ENCODE measurements around the gene SOX15.

The SOX15 gene

DNA sequence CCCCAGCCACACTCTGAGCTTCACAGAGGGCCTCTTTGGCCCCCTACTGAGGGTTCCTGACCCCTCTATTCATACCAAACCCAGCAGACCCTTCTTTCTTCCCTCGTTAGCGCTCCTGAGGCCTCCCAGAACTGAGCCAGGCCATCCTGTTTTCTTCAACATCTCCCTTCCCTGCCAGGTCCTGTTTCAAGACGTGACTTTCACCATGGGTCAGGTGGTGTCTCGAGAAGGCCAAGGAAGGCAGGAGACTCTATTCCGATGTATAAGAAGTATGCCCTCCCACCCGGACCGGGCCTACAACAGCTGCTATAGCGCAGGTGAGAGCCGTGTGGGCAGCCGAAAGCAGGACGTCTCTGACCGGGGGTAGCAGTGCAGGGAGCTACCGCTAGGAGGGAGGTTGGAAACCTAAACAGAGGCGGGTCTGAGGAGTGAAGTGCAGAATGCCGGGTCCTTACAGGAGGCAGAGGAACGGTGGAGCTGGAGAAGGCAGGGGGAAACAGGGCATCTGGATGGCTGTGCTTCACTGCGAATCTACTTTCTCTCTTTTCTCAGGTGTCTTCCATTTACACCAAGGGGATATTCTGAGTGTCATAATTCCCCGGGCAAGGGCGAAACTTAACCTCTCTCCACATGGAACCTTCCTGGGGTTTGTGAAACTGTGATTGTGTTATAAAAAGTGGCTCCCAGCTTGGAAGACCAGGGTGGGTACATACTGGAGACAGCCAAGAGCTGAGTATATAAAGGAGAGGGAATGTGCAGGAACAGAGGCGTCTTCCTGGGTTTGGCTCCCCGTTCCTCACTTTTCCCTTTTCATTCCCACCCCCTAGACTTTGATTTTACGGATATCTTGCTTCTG, 29.5 kb downstream of the SOX15 start (continued):
- TF ChIP-seq, protein P1, sequence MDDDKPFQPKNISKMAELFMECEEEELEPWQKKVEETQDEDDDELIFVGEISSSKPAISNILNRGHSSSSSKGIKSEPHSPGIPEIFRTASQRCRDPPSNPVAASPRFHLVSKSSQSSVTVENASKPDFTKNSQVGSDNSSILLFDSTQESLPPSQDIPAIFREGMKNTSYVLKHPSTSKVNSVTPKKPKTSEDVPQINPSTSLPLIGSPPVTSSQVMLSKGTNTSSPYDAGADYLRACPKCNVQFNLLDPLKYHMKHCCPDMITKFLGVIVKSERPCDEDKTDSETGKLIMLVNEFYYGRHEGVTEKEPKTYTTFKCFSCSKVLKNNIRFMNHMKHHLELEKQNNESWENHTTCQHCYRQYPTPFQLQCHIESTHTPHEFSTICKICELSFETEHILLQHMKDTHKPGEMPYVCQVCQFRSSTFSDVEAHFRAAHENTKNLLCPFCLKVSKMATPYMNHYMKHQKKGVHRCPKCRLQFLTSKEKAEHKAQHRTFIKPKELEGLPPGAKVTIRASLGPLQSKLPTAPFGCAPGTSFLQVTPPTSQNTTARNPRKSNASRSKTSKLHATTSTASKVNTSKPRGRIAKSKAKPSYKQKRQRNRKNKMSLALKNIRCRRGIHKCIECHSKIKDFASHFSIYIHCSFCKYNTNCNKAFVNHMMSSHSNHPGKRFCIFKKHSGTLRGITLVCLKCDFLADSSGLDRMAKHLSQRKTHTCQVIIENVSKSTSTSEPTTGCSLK (tag by site-specific recombination; IDR thresholded peaks at IDR 0.05): no peak
- no peak for TF ChIP-seq ZNF624 (tag by site-specific recombination; IDR thresholded peaks at IDR 0.05)
- TF ChIP-seq, protein P2, sequence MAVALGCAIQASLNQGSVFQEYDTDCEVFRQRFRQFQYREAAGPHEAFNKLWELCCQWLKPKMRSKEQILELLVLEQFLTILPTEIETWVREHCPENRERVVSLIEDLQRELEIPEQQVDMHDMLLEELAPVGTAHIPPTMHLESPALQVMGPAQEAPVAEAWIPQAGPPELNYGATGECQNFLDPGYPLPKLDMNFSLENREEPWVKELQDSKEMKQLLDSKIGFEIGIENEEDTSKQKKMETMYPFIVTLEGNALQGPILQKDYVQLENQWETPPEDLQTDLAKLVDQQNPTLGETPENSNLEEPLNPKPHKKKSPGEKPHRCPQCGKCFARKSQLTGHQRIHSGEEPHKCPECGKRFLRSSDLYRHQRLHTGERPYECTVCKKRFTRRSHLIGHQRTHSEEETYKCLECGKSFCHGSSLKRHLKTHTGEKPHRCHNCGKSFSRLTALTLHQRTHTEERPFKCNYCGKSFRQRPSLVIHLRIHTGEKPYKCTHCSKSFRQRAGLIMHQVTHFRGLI (tag by site-specific recombination; IDR thresholded peaks at IDR 0.05): no peak
- no peak for TF ChIP-seq ZNF596 (tag by site-specific recombination; IDR thresholded peaks at IDR 0.05)
- no peak for TF ChIP-seq ZFP69B (tag by site-specific recombination; IDR thresholded peaks at IDR 0.05)
- TF ChIP-seq ZNF558 (tag by site-specific recombination; IDR thresholded peaks at IDR 0.05): no peak
- no peak for TF ChIP-seq OVOL3 (tag by site-specific recombination; IDR thresholded peaks at IDR 0.05)
- TF ChIP-seq ZNF169 (tag by site-specific recombination; IDR thresholded peaks at IDR 0.05): no peak
- TF ChIP-seq GLI2 (tag by site-specific recombination; IDR thresholded peaks at IDR 0.05; ENCODE audit: borderline replicate concordance, low read depth): no peak
- TF ChIP-seq, protein P3, sequence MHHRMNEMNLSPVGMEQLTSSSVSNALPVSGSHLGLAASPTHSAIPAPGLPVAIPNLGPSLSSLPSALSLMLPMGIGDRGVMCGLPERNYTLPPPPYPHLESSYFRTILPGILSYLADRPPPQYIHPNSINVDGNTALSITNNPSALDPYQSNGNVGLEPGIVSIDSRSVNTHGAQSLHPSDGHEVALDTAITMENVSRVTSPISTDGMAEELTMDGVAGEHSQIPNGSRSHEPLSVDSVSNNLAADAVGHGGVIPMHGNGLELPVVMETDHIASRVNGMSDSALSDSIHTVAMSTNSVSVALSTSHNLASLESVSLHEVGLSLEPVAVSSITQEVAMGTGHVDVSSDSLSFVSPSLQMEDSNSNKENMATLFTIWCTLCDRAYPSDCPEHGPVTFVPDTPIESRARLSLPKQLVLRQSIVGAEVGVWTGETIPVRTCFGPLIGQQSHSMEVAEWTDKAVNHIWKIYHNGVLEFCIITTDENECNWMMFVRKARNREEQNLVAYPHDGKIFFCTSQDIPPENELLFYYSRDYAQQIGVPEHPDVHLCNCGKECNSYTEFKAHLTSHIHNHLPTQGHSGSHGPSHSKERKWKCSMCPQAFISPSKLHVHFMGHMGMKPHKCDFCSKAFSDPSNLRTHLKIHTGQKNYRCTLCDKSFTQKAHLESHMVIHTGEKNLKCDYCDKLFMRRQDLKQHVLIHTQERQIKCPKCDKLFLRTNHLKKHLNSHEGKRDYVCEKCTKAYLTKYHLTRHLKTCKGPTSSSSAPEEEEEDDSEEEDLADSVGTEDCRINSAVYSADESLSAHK (tag by site-specific recombination; IDR thresholded peaks at IDR 0.05): peak; percentile 39; the same call in 1 of the 2 replicates
- TF ChIP-seq, protein P4, sequence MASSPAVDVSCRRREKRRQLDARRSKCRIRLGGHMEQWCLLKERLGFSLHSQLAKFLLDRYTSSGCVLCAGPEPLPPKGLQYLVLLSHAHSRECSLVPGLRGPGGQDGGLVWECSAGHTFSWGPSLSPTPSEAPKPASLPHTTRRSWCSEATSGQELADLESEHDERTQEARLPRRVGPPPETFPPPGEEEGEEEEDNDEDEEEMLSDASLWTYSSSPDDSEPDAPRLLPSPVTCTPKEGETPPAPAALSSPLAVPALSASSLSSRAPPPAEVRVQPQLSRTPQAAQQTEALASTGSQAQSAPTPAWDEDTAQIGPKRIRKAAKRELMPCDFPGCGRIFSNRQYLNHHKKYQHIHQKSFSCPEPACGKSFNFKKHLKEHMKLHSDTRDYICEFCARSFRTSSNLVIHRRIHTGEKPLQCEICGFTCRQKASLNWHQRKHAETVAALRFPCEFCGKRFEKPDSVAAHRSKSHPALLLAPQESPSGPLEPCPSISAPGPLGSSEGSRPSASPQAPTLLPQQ (tag by site-specific recombination; IDR thresholded peaks at IDR 0.05): no peak
- TF ChIP-seq, protein P5, sequence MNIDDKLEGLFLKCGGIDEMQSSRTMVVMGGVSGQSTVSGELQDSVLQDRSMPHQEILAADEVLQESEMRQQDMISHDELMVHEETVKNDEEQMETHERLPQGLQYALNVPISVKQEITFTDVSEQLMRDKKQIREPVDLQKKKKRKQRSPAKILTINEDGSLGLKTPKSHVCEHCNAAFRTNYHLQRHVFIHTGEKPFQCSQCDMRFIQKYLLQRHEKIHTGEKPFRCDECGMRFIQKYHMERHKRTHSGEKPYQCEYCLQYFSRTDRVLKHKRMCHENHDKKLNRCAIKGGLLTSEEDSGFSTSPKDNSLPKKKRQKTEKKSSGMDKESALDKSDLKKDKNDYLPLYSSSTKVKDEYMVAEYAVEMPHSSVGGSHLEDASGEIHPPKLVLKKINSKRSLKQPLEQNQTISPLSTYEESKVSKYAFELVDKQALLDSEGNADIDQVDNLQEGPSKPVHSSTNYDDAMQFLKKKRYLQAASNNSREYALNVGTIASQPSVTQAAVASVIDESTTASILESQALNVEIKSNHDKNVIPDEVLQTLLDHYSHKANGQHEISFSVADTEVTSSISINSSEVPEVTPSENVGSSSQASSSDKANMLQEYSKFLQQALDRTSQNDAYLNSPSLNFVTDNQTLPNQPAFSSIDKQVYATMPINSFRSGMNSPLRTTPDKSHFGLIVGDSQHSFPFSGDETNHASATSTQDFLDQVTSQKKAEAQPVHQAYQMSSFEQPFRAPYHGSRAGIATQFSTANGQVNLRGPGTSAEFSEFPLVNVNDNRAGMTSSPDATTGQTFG (tag by site-specific recombination; IDR thresholded peaks at IDR 0.05; ENCODE audit: borderline replicate concordance): no peak
- TF ChIP-seq ZNF302 (tag by site-specific recombination; IDR thresholded peaks at IDR 0.05; ENCODE audit: low read depth): no peak
- TF ChIP-seq ZNF677 (tag by site-specific recombination; IDR thresholded peaks at IDR 0.05): no peak
- TF ChIP-seq, protein P6, sequence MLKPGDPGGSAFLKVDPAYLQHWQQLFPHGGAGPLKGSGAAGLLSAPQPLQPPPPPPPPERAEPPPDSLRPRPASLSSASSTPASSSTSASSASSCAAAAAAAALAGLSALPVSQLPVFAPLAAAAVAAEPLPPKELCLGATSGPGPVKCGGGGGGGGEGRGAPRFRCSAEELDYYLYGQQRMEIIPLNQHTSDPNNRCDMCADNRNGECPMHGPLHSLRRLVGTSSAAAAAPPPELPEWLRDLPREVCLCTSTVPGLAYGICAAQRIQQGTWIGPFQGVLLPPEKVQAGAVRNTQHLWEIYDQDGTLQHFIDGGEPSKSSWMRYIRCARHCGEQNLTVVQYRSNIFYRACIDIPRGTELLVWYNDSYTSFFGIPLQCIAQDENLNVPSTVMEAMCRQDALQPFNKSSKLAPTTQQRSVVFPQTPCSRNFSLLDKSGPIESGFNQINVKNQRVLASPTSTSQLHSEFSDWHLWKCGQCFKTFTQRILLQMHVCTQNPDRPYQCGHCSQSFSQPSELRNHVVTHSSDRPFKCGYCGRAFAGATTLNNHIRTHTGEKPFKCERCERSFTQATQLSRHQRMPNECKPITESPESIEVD (tag by site-specific recombination; IDR thresholded peaks at IDR 0.05): no peak
- no peak for TF ChIP-seq ZNF521 (tag by site-specific recombination; IDR thresholded peaks at IDR 0.05)
- TF ChIP-seq, protein P7, sequence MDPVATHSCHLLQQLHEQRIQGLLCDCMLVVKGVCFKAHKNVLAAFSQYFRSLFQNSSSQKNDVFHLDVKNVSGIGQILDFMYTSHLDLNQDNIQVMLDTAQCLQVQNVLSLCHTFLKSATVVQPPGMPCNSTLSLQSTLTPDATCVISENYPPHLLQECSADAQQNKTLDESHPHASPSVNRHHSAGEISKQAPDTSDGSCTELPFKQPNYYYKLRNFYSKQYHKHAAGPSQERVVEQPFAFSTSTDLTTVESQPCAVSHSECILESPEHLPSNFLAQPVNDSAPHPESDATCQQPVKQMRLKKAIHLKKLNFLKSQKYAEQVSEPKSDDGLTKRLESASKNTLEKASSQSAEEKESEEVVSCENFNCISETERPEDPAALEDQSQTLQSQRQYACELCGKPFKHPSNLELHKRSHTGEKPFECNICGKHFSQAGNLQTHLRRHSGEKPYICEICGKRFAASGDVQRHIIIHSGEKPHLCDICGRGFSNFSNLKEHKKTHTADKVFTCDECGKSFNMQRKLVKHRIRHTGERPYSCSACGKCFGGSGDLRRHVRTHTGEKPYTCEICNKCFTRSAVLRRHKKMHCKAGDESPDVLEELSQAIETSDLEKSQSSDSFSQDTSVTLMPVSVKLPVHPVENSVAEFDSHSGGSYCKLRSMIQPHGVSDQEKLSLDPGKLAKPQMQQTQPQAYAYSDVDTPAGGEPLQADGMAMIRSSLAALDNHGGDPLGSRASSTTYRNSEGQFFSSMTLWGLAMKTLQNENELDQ (tag by site-specific recombination; IDR thresholded peaks at IDR 0.05; ENCODE audit: low read depth): no peak
- TF ChIP-seq, protein P8, sequence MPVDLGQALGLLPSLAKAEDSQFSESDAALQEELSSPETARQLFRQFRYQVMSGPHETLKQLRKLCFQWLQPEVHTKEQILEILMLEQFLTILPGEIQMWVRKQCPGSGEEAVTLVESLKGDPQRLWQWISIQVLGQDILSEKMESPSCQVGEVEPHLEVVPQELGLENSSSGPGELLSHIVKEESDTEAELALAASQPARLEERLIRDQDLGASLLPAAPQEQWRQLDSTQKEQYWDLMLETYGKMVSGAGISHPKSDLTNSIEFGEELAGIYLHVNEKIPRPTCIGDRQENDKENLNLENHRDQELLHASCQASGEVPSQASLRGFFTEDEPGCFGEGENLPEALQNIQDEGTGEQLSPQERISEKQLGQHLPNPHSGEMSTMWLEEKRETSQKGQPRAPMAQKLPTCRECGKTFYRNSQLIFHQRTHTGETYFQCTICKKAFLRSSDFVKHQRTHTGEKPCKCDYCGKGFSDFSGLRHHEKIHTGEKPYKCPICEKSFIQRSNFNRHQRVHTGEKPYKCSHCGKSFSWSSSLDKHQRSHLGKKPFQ (tag by site-specific recombination; IDR thresholded peaks at IDR 0.05): no peak; the same call in 1 of the 2 replicates
- peak; percentile 28; the same call in 1 of the 2 replicates for TF ChIP-seq ZNF76 (tag by site-specific recombination; IDR thresholded peaks at IDR 0.05; ENCODE audit: borderline replicate concordance, low read depth)
- no peak; the same call in 1 of the 2 replicates for TF ChIP-seq ZNF768 (tag by site-specific recombination; IDR thresholded peaks at IDR 0.05)
- no peak for TF ChIP-seq ZIC2 (tag by site-specific recombination; IDR thresholded peaks at IDR 0.05)
- TF ChIP-seq ZFP3 (tag by site-specific recombination; IDR thresholded peaks at IDR 0.05; ENCODE audit: low read depth): no peak
